Endothelial cell of umbilical vein (primary cell): ENCODE results near the gene ELMOD3. TPM values are rescaled to one million over a fixed set of nuclear protein-coding genes. Genes with fewer than 3 reads are reported as not detected.

Experiments
- BruUV-seq: library from RNA; stranded (reverse); fragments of 400-500 nt; replicated peaks from 2 replicates; lab custom pipeline; 2021; lab: Mats Ljungman, UMichigan
- CTCF ChIA-PET: fragments of 300-600, 350-600 bp; sonication (Branson Sonifier 250); formaldehyde crosslinking; loops from one replicate; lab custom pipeline; 2021; ENCODE audit warnings: antibody characterized with exemption, inconsistent platforms; lab: Charles Lee
- POLR2A ChIA-PET: fragments of 300-600, 350-600 bp; sonication (Branson Sonifier 250); formaldehyde crosslinking; loops from one replicate; lab custom pipeline; 2021; ENCODE audit warnings: antibody characterized with exemption, inconsistent platforms; lab: Charles Lee
- DNase-seq: peaks from one replicate; pipeline ENCODE4 v3.0.0-alpha.2; 2011; ENCODE audit warnings: low read depth, low spot score
- FAIRE-seq: peaks from 2 replicates; lab custom pipeline; 2011; peaks lifted over from hg19 to GRCh38; lab: Jason Lieb, UNC
- H2AFZ ChIP-seq: 2 replicates; pipeline ENCODE4 v1.6.0; 2012; ENCODE audit warnings: low read depth, low read length, control low read depth, inconsistent platforms
- H3K27ac ChIP-seq: 2 replicates; pipeline ENCODE4 v1.5.1; 2011; ENCODE audit warnings: low read depth, mild to moderate bottlenecking, control low read depth, low read length, moderate library complexity; ENCODE audit not compliant: insufficient read depth
- H3K27me3 ChIP-seq, 2 experiments: 2 replicates each; pipeline versions ENCODE4 v1.6.0 to v1.6.1; 2011; ENCODE audit warnings: low read length in 2 of 2, mixed read lengths in 1 of 2; ENCODE audit not compliant: control insufficient read depth in 2 of 2, insufficient read depth in 2 of 2
- H3K36me3 ChIP-seq, 2 experiments: 2 replicates in 1 of 2; 3 replicates in 1 of 2; pipeline ENCODE4 v1.5.1; 2011; ENCODE audit warnings: low read length in 2 of 2, mild to moderate bottlenecking in 1 of 2, moderate library complexity in 1 of 2; ENCODE audit not compliant: control insufficient read depth in 2 of 2, insufficient read depth in 2 of 2; ENCODE audit errors: extremely low read depth in 1 of 2
- H3K4me1 ChIP-seq: 3 replicates; pipeline ENCODE4 v1.5.1; 2011; ENCODE audit warnings: mild to moderate bottlenecking, low read length; ENCODE audit not compliant: control insufficient read depth, insufficient read depth; ENCODE audit errors: extremely low read depth
- H3K4me2 ChIP-seq: 2 replicates; pipeline ENCODE4 v1.6.1; 2011; ENCODE audit warnings: low read length, control low read depth, mixed read lengths; ENCODE audit not compliant: insufficient read depth
- H3K4me3 ChIP-seq, 3 experiments: fragments of 200-600 bp in 1 of 3; sonication (generic), shearing (Covaris generic) in 1 of 3; replicated peaks in 1 of 3; 2 replicates each; pipeline ENCODE4 v1.5.1; 2011 to 2016; ENCODE audit warnings: control low read depth in 3 of 3, low read length in 3 of 3, mild to moderate bottlenecking in 2 of 3, inconsistent platforms in 1 of 3, low read depth in 1 of 3, moderate library complexity in 1 of 3; ENCODE audit not compliant: insufficient read depth in 1 of 3
- H3K79me2 ChIP-seq: 2 replicates; pipeline ENCODE4 v1.6.0; 2012; ENCODE audit warnings: low read length, inconsistent platforms; ENCODE audit not compliant: control insufficient read depth, insufficient read depth
- H3K9ac ChIP-seq: replicated peaks from 2 replicates; pipeline ENCODE3; 2011; ENCODE audit warnings: low read length, control low read depth; ENCODE audit not compliant: insufficient read depth; ENCODE audit errors: extremely low read depth
- H3K9me1 ChIP-seq: replicated peaks from 3 replicates; pipeline ENCODE4 v1.6.0; 2011; ENCODE audit warnings: mild to moderate bottlenecking, low read length; ENCODE audit not compliant: control insufficient read depth, insufficient read depth; ENCODE audit errors: extremely low read depth
- H3K9me3 ChIP-seq: replicated peaks from 2 replicates; pipeline ENCODE4 v1.5.1; 2012; ENCODE audit warnings: low read length, inconsistent platforms; ENCODE audit not compliant: control insufficient read depth, insufficient read depth
- H4K20me1 ChIP-seq: replicated peaks from 2 replicates; pipeline ENCODE3; 2011; ENCODE audit warnings: mild to moderate bottlenecking, low read length; ENCODE audit not compliant: control insufficient read depth, insufficient read depth; ENCODE audit errors: extremely low read depth
- EZH2 ChIP-seq: IDR thresholded peaks from 2 replicates; pipeline ENCODE4 v1.6.1; 2012; ENCODE audit warnings: borderline replicate concordance, low read depth, mild to moderate bottlenecking, moderate library complexity, low read length, inconsistent platforms; ENCODE audit not compliant: severe bottlenecking
- FOS ChIP-seq: IDR thresholded peaks from 2 replicates; pipeline ENCODE4 v1.6.1; 2011; ENCODE audit warnings: mild to moderate bottlenecking, low read length, moderate library complexity, borderline replicate concordance; ENCODE audit not compliant: insufficient read depth
- GATA2 ChIP-seq: IDR thresholded peaks from 2 replicates; pipeline ENCODE4 v1.7.0; 2011; ENCODE audit warnings: low read depth, mild to moderate bottlenecking, moderate library complexity, mixed read lengths, low read length; ENCODE audit not compliant: insufficient read length, insufficient read depth
- JUN ChIP-seq: IDR thresholded peaks from 2 replicates; pipeline ENCODE4 v1.6.1; 2011; ENCODE audit warnings: borderline replicate concordance, low read depth; ENCODE audit not compliant: insufficient read length, insufficient read depth
- MAX ChIP-seq: IDR thresholded peaks from 2 replicates; pipeline ENCODE4 v1.6.1; 2011; ENCODE audit not compliant: insufficient read depth, insufficient read length
- MYC ChIP-seq: IDR thresholded peaks from one replicate; pipeline ENCODE4 v1.6.1; 2011; ENCODE audit warnings: mild to moderate bottlenecking, low read depth, low read length
- POLR2A ChIP-seq: IDR thresholded peaks from 2 replicates; pipeline ENCODE4 v1.6.1; 2012; ENCODE audit warnings: low read depth, mild to moderate bottlenecking, control low read depth, low read length
- POLR2AphosphoS5 ChIP-seq: IDR thresholded peaks from 2 replicates; pipeline ENCODE4 v1.6.1; 2012; ENCODE audit warnings: low read depth, mild to moderate bottlenecking, control low read depth, low read length, moderate library complexity; ENCODE audit not compliant: insufficient read depth
- dilution Hi-C: fragments of 300-500 bp; cut with MboI; formaldehyde crosslinking; loops from one replicate; pipeline ENCODE4 v1.15.0; 2019; ENCODE audit warnings: low sequenced_read_pairs; ENCODE audit not compliant: extremely low pct_ligation_motif_present
- intact Hi-C: fragments of 100-400 bp; cut with micrococcal nuclease; formaldehyde crosslinking; loops from one replicate; pipeline ENCODE4 v1.10.0; 2022
- polyA plus RNA-seq, 4 experiments: library from polyadenylated mRNA; depleted of rRNA in 3 of 4; stranded (reverse) in 3 of 4; unstranded in 1 of 4; fragments of >200 nt; gene quantifications; 2 replicates each; pipeline versions ENCODE4 v1.2.1 to v1.2.3, GENCODE V29; 2011 to 2012; ENCODE audit warnings: missing spikeins in 1 of 4
- total RNA-seq: library from RNA; stranded (reverse); gene quantifications from 2 replicates; pipeline ENCODE4 v1.2.3, GENCODE V29; 2021

ELMOD3 gene
- total and polyA plus RNA-seq, 2 donors (not counting 3 experiments of a cell fraction or from before 2014, with no cell fraction given), result 12.3 to 22.0 TPM

DNA sequence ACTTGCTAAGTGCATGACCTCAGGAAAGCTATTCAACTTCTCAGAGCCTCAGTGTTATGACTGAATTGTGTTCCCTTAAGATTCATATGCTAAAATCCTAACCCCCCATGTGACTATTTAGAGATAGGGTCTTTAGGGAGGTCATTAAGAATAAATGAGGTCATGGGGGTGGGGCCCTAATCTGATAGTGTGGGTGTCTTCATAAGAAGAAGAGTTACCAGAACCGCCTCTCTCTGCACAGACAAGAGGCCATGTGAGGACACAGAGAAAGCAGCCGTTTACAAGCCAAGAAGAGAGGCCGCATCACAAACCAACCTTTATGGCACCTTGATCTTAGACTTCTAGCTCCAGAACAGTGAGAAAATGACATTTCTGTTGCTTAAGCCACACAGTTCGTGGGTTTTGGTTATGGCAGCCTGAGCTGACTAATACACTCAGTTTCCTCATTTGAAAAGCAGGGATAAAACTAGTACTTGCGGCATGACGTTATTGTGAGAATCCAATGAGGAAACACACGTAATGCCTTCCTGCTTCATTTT lies 73.8 kb downstream of the ELMOD3 start:
- CTCF ChIA-PET, result interaction anchor here (0.9 to 4.6 kb wide), 5 partner anchors 9 to 125 kb away, joined by 3 to 19 read pairs (median 5); partner anchors contain the start of gene MAT2A
- no peaks in the 10 kb centered on the region for H3K9me1 ChIP-seq
- H3K4me1 ChIP-seq, result no peaks in the 10 kb centered on the region
- FAIRE-seq (no peak), DNase-seq (no peak)
- H3K9ac ChIP-seq, result no peak overlapping the region
- dilution Hi-C loops (no loop called here), intact Hi-C loops (no loop called here)
- no TSS peak for BruUV-seq
- no peak overlapping the region for H3K27ac ChIP-seq
- H3K9me3 ChIP-seq, result no peaks in the 10 kb centered on the region
- H2AFZ ChIP-seq, result no peak overlapping the region
- no peak overlapping the region for H3K4me3 ChIP-seq
- H3K27me3 ChIP-seq, result no peaks in the 10 kb centered on the region
- no peaks in the 10 kb centered on the region for H3K36me3 ChIP-seq
- no peak overlapping the region for H3K4me2 ChIP-seq
- H3K79me2 ChIP-seq, result no peaks in the 10 kb centered on the region
- H4K20me1 ChIP-seq, result no peaks in the 10 kb centered on the region
- POLR2A ChIA-PET, result interaction anchor here (0.6 to 1.2 kb wide), 2 partner anchors 112 to 155 kb away, joined by 3 read pairs; no protein-coding TSS in a partner anchor
- TF ChIP-seq FOS (no peak), EZH2 (no peak), GATA2 (no peak), POLR2A (no peak), JUN (no peak), MAX (no peak), MYC (no peak), POLR2AphosphoS5 (no peak)
